Suprapubic skin (tissue), 4 donors: ENCODE results near the gene NSD1. TPM values are rescaled to one million over a fixed set of nuclear protein-coding genes. Genes with fewer than 3 reads are reported as not detected.

Experiments used
- DNase-seq, 2 donors: peaks; one replicate each; pipeline ENCODE4 v3.0.0-alpha.2; 2019; ENCODE audit warnings: low spot score in 2 of 2
- H3K27ac ChIP-seq: fragments of 200-600 bp; sonication (generic); one replicate; pipeline ENCODE4 v1.5.1; 2019
- H3K27me3 ChIP-seq: fragments of 200-600 bp; sonication (generic); one replicate; pipeline ENCODE4 v1.5.1; 2019
- H3K36me3 ChIP-seq: fragments of 200-600 bp; sonication (generic); one replicate; pipeline ENCODE4 v1.5.1; 2019
- H3K4me1 ChIP-seq: fragments of 200-600 bp; sonication (generic); one replicate; pipeline ENCODE4 v1.5.1; 2019
- H3K4me3 ChIP-seq: fragments of 200-600 bp; sonication (generic); one replicate; pipeline ENCODE4 v1.5.1; 2019; ENCODE audit warnings: mild to moderate bottlenecking
- H3K9me3 ChIP-seq: fragments of 200-600 bp; sonication (generic); one replicate; pipeline ENCODE4 v1.5.1; 2019
- EP300 ChIP-seq: sonication (generic); formaldehyde crosslinking; IDR thresholded peaks from one replicate; pipeline ENCODE4 v1.6.1; 2017; ENCODE audit warnings: antibody characterized with exemption
- POLR2A ChIP-seq, 2 donors: fragments of 450-650 bp; IDR thresholded peaks; one replicate each; pipeline ENCODE4 v1.6.1; 2017; ENCODE audit warnings: antibody characterized with exemption in 2 of 2, mild to moderate bottlenecking in 2 of 2, moderate library complexity in 2 of 2
- POLR2AphosphoS5 ChIP-seq, 3 donors: sonication (generic); formaldehyde crosslinking; IDR thresholded peaks; one replicate each; pipeline ENCODE4 v1.6.1; 2017; ENCODE audit warnings: antibody characterized with exemption in 3 of 3
- WGBS: methylation state at CpG from one replicate; pipeline ENCODE4 v1.1.5; 2018; 5-methylcytosine and 5-hydroxymethylcytosine counted together
- total RNA-seq, 4 donors: library from RNA; depleted of rRNA; stranded (reverse); fragments of >200 nt; gene quantifications; one replicate each; pipeline ENCODE4 v1.1.0, GENCODE V29; 2016
- TF ChIP-seq, protein P1 (sequence below), 2 donors: fragments of 200-600 bp in 1 of 2; fragments of 450-650 bp in 1 of 2; sonication (generic) in 1 of 2; IDR thresholded peaks; one replicate each; pipeline ENCODE4 v1.5.1; 2016 to 2019; ENCODE audit warnings: antibody characterized with exemption in 2 of 2, mild to moderate bottlenecking in 1 of 2, moderate library complexity in 1 of 2

Gene NSD1
- total RNA-seq, 4 donors from 2014 or later: 36.0 to 67.9 (median 51.3) TPM

DNA sequence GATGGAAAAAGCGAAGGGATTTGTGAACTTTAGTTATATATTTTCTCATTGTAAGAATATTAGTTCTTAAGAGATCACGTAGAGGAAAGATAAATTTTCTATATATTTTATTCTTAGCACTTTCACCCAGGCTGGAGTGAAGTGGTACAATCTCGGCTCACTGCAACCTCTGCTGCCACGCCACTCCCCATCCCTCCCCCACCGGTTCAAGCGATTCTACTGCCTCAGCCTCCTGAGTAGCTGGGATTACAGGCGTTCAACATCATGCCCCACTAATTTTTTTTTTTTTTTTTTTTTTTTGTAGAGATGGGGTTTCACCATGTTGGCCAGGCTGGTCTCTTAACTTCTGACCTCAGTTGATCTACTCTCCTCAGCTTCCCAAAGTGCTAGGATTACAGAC is 127.4 kb downstream of the NSD1 start:
- Histone ChIP-seq H3K27me3 (no peaks in the 10 kb centered on the region), H3K4me1 (no peaks in the 10 kb centered on the region), H3K4me3 (no peak overlapping the region), H3K36me3 (peaks cover 78% of the 10 kb centered on the region), H3K27ac (no peak overlapping the region), H3K9me3 (no peaks in the 10 kb centered on the region)
- TF ChIP-seq POLR2AphosphoS5 (IDR thresholded peaks at IDR 0.05): no peak
- TF ChIP-seq EP300: no peak
- WGBS: 92% methylated on average over 7 of the region's 7 CpGs
- DNase-seq: no peak

DNA sequence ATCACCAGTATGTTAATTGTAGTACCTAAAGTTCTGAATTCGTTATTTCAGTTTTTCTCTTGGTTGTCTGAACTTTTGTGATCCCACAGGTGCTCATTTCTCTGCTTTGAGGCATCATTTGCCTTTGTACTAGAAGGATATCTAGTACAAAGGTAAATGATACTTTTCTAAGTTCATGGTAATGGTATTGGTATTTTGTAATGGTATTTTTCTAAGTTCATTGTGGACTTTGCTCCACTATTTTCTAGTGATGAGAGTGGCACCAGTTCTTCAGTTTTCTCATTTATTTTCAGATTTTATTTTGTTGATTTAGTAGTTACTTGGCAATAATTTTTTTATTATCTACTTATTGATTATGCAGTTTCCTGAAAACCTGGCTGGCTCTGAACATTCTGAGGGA is 127.9 kb downstream of the NSD1 start:
- Histone ChIP-seq H3K36me3 (peaks cover 81% of the 10 kb centered on the region), H3K27ac (no peak overlapping the region), H3K27me3 (no peaks in the 10 kb centered on the region), H3K9me3 (no peaks in the 10 kb centered on the region), H3K4me3 (no peak overlapping the region), H3K4me1 (no peaks in the 10 kb centered on the region)
- 97% methylated on average over 1 of the region's 1 CpG for WGBS
- no peak for DNase-seq
- TF ChIP-seq POLR2AphosphoS5 (IDR thresholded peaks at IDR 0.05): no peak
- TF ChIP-seq EP300: no peak
- TF ChIP-seq, protein P1, sequence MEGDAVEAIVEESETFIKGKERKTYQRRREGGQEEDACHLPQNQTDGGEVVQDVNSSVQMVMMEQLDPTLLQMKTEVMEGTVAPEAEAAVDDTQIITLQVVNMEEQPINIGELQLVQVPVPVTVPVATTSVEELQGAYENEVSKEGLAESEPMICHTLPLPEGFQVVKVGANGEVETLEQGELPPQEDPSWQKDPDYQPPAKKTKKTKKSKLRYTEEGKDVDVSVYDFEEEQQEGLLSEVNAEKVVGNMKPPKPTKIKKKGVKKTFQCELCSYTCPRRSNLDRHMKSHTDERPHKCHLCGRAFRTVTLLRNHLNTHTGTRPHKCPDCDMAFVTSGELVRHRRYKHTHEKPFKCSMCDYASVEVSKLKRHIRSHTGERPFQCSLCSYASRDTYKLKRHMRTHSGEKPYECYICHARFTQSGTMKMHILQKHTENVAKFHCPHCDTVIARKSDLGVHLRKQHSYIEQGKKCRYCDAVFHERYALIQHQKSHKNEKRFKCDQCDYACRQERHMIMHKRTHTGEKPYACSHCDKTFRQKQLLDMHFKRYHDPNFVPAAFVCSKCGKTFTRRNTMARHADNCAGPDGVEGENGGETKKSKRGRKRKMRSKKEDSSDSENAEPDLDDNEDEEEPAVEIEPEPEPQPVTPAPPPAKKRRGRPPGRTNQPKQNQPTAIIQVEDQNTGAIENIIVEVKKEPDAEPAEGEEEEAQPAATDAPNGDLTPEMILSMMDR (IDR thresholded peaks at IDR 0.05): no peak
- TF ChIP-seq POLR2A (IDR thresholded peaks at IDR 0.05): no peak

DNA sequence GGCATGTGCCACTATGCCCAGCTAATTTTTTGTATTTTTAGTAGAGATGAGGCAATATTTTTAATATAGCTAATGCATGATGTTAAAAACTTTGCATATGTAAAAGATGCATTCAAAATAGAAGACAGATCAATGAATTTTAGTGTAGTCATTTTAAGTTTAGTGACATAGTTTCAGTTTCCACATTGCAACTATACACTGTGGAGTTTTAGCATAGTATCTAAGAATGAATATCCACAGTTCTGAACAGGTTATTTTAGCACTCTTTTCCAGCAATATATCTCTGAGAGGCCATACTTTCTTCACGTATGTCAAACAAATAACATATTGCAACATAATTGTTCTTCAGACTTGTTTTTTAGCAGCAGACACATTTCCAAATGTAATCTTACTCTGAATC is 130.6 kb downstream of the NSD1 start:
- 0% methylated on average over 1 of the region's 1 CpG for WGBS

DNA sequence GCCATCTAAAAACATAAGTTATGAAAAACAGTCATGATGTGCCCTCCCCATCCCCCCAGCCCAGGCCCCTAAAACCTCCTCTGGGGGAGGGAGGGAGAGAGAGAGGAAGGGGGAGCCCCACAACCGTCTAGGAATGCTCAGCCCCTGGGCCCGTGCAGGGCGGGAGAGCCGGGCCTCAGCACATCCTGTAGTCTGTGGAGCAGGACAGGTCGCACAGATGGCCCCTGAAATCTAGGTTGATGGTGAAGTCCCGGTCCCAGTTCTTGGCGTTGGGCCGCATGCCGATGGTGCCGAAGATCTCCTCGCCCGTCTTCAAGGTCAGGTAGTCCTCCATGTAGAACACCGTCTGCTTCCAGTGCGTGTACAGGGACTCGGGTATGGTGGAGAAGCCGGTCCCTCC is 131.8 kb downstream of the NSD1 start:
- no peak for TF ChIP-seq POLR2A (IDR thresholded peaks at IDR 0.05)
- no peak for TF ChIP-seq POLR2AphosphoS5 (IDR thresholded peaks at IDR 0.05)
- TF ChIP-seq, protein P1 (IDR thresholded peaks at IDR 0.05): no peak
- TF ChIP-seq EP300: no peak
- peaks cover 10% of the 10 kb centered on the region for H3K4me1 ChIP-seq
- WGBS: 94% methylated on average over 16 of the region's 16 CpGs
- H3K27ac ChIP-seq: no peak overlapping the region
- no peak for DNase-seq
- H3K9me3 ChIP-seq: no peaks in the 10 kb centered on the region
- H3K27me3 ChIP-seq: no peaks in the 10 kb centered on the region
- peaks cover 77% of the 10 kb centered on the region for H3K36me3 ChIP-seq
- no peak overlapping the region for H3K4me3 ChIP-seq

More for the DNA sequence above, 130.6 kb downstream of the NSD1 start:
- H3K27me3 ChIP-seq: no peaks in the 10 kb centered on the region
- no peak overlapping the region for H3K27ac ChIP-seq
- no peak for DNase-seq
- no peaks in the 10 kb centered on the region for H3K4me1 ChIP-seq
- no peak overlapping the region for H3K4me3 ChIP-seq
- TF ChIP-seq, protein P1 (IDR thresholded peaks at IDR 0.05): no peak
- no peak for TF ChIP-seq POLR2AphosphoS5 (IDR thresholded peaks at IDR 0.05)
- TF ChIP-seq EP300: no peak
- no peak for TF ChIP-seq POLR2A (IDR thresholded peaks at IDR 0.05)
- H3K9me3 ChIP-seq: no peaks in the 10 kb centered on the region
- H3K36me3 ChIP-seq: peaks cover 77% of the 10 kb centered on the region

DNA sequence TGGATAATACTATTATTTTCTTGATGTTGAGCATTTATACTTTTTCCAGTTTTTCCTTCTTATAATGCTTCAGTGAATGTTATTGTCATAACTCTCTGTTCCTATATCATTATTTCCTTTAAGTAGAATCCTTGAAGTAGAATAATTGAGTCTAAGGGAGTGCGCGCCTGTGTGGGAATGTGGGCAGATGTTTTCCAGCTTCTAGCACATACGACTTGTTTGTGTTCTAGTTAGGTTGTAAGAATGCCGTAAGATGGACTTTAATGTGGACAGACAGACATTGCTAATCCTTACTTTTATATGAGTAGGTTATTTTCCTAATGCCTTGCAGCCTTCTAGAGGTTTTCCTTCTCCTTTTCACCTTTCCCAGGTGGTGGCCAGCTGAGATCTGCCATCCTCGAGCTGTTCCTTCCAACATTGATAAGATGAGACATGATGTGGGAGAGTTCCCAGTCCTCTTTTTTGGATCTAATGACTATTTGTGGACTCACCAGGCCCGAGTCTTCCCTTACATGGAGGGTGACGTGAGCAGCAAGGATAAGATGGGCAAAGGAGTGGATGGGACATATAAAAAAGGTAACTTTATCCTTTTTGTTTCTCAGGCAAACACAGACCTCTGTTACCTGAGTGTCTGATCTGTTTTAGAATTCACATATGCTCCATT is 135.8 kb downstream of the NSD1 start:
- no peaks in the 10 kb centered on the region for H3K9me3 ChIP-seq
- peaks cover 13% of the 10 kb centered on the region for H3K4me1 ChIP-seq
- H3K27ac ChIP-seq: no peak overlapping the region
- H3K4me3 ChIP-seq: no peak overlapping the region
- H3K27me3 ChIP-seq: no peaks in the 10 kb centered on the region
- TF ChIP-seq POLR2A (IDR thresholded peaks at IDR 0.05) (no peak), EP300 (no peak)
- TF ChIP-seq, protein P1 (IDR thresholded peaks at IDR 0.05): no peak
- peaks cover 58% of the 10 kb centered on the region for H3K36me3 ChIP-seq
- WGBS: 89% methylated on average over 7 of the region's 7 CpGs
- DNase-seq: no peak

DNA sequence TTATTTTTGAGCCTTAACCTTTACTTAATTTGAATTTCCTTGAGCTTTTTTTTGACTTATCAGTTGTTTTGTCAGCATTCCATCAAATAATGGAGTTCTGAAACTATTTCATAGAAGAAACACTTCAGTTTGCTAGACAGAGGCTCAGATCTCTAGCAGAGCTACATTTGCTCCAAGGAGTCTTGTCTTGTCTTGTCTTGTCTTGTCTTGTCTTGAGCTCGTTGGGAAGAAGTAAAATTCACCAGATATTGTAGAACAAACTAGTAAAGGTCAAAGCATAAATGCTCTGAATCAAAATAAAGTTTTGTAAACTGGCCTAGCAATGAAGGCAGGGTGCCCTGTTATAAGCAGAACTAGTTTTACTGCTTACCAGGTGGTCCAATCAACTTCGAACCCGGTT is 136.4 kb downstream of the NSD1 start:
- H3K27ac ChIP-seq: no peak overlapping the region
- peaks cover 59% of the 10 kb centered on the region for H3K36me3 ChIP-seq
- TF ChIP-seq POLR2A (IDR thresholded peaks at IDR 0.05) (no peak), POLR2AphosphoS5 (IDR thresholded peaks at IDR 0.05) (no peak), EP300 (no peak)
- TF ChIP-seq, protein P1 (IDR thresholded peaks at IDR 0.05): no peak
- H3K4me1 ChIP-seq: peaks cover 13% of the 10 kb centered on the region
- H3K27me3 ChIP-seq: no peaks in the 10 kb centered on the region
- 72% methylated on average over 3 of the region's 3 CpGs for WGBS
- no peak overlapping the region for H3K4me3 ChIP-seq
- DNase-seq: no peak
- H3K9me3 ChIP-seq: no peaks in the 10 kb centered on the region
